ENCODE measurements around the gene PTX4. TPM values are rescaled to one million over a fixed set of nuclear protein-coding genes. Genes with fewer than 3 reads are reported as not detected.

PTX4 gene
- polyA plus RNA-seq, 1 donor: not detected

- no peak for DNase-seq
These were observed 35.0 kb upstream of the PTX4 start for GRCh38 chr16:1523581-1524245.

- DNase-seq: no peak
These were observed 31.7 kb upstream of the PTX4 start for GRCh38 chr16:1520461-1520860.

GRCh38 chr16:1519831-1520230, 31.1 kb upstream of the PTX4 start:
- no peak for DNase-seq

GRCh38 chr16:1518626-1519135, 29.9 kb upstream of the PTX4 start:
- no peak for DNase-seq

GRCh38 chr16:1514507-1514906, 25.8 kb upstream of the PTX4 start:
- DNase-seq: no peak

- DNase-seq: no peak
These were observed 24.0 kb upstream of the PTX4 start for GRCh38 chr16:1512774-1513173.

GRCh38 chr16:1511662-1512569, 23.2 kb upstream of the PTX4 start:
- no peak for DNase-seq

GRCh38 chr16:1510941-1511351, 22.2 kb upstream of the PTX4 start:
- no peak for DNase-seq

GRCh38 chr16:1510272-1510671, 21.5 kb upstream of the PTX4 start:
- DNase-seq: no peak

- DNase-seq: no peak
These were observed 20.8 kb upstream of the PTX4 start for GRCh38 chr16:1509307-1510221.

GRCh38 chr16:1508494-1509187, 19.9 kb upstream of the PTX4 start:
- DNase-seq: no peak

GRCh38 chr16:1506494-1507213, 17.9 kb upstream of the PTX4 start:
- no peak for DNase-seq

GRCh38 chr16:1505912-1506311, 17.2 kb upstream of the PTX4 start:
- DNase-seq: no peak

GRCh38 chr16:1505073-1505844, 16.5 kb upstream of the PTX4 start:
- no peak for DNase-seq

GRCh38 chr16:1503110-1503955, 14.6 kb upstream of the PTX4 start:
- DNase-seq: no peak

GRCh38 chr16:1502092-1503004, 13.6 kb upstream of the PTX4 start:
- DNase-seq: no peak

GRCh38 chr16:1501630-1502029, 12.9 kb upstream of the PTX4 start:
- no peak for DNase-seq
